GM23248 (cell line): ENCODE measurements around the gene GDF9. TPM values are rescaled to one million over a fixed set of nuclear protein-coding genes. Genes with fewer than 3 reads are reported as not detected.
A peak's percentile ranks its signal among the peaks of the same experiment; 100 is the strongest.

Experiments used
- DNase-seq: peaks from one replicate; pipeline ENCODE4 v3.0.0-alpha.2; 2015
- H2AFZ ChIP-seq: fragments of 200-600 bp; sonication (generic); 2 replicates; pipeline ENCODE4 v1.6.1; 2016; ENCODE audit warnings: antibody characterized with exemption
- H3F3A ChIP-seq: fragments of 200-600 bp; sonication (generic); 2 replicates; pipeline ENCODE4 v1.6.1; 2016; ENCODE audit warnings: mild to moderate bottlenecking, antibody characterized with exemption, mixed run types; ENCODE audit not compliant: insufficient read depth
- H3K27ac ChIP-seq: fragments of 200-600 bp; sonication (generic); 2 replicates; pipeline ENCODE4 v1.5.1; 2016; ENCODE audit warnings: mild to moderate bottlenecking
- H3K27me3 ChIP-seq: fragments of 200-600 bp; sonication (generic); replicated peaks from 2 replicates; pipeline ENCODE4 v1.6.1; 2016; ENCODE audit warnings: mild to moderate bottlenecking; ENCODE audit not compliant: insufficient read depth
- H3K36me3 ChIP-seq: fragments of 200-600 bp; sonication (generic); 2 replicates; pipeline ENCODE4 v1.6.1; 2016; ENCODE audit warnings: low read depth, mild to moderate bottlenecking
- H3K4me1 ChIP-seq: fragments of 200-600 bp; sonication (generic); 2 replicates; pipeline ENCODE4 v1.6.1; 2016; ENCODE audit warnings: mild to moderate bottlenecking; ENCODE audit not compliant: insufficient read depth
- H3K4me2 ChIP-seq: fragments of 200-600 bp; sonication (generic); one replicate; pipeline ENCODE4 v1.6.1; 2016; ENCODE audit warnings: mild to moderate bottlenecking; ENCODE audit not compliant: unreplicated experiment
- H3K4me3 ChIP-seq: fragments of 200-600 bp; sonication (generic); 2 replicates; pipeline ENCODE4 v1.5.1; 2016; ENCODE audit warnings: mild to moderate bottlenecking
- H3K79me2 ChIP-seq: fragments of 200-600 bp; sonication (generic); 2 replicates; pipeline ENCODE4 v1.6.1; 2016; ENCODE audit warnings: mild to moderate bottlenecking; ENCODE audit not compliant: insufficient read depth
- H3K9ac ChIP-seq: fragments of 200-600 bp; sonication (generic); 2 replicates; pipeline ENCODE4 v1.6.1; 2016; ENCODE audit warnings: mild to moderate bottlenecking
- H3K9me2 ChIP-seq: fragments of 200-600 bp; sonication (generic); 2 replicates; pipeline ENCODE4 v1.6.1; 2016; ENCODE audit warnings: mixed run types, mild to moderate bottlenecking, moderate library complexity; ENCODE audit not compliant: insufficient read depth
- H3K9me3 ChIP-seq: fragments of 200-600 bp; sonication (generic); one replicate; pipeline ENCODE4 v1.6.1; 2017; ENCODE audit warnings: low read depth
- H4K20me1 ChIP-seq: fragments of 200-600 bp; sonication (generic); 2 replicates; pipeline ENCODE4 v1.6.0; 2016; ENCODE audit not compliant: insufficient read depth
- EZH2 ChIP-seq: fragments of 200-600 bp; sonication (generic); IDR thresholded peaks from 2 replicates; pipeline ENCODE4 v1.6.1; 2018; ENCODE audit warnings: antibody characterized with exemption, mild to moderate bottlenecking; ENCODE audit not compliant: insufficient read depth, poor library complexity, severe bottlenecking
- EZH2phosphoT487 ChIP-seq: fragments of 200-600 bp; sonication (generic); IDR thresholded peaks from 2 replicates; pipeline ENCODE4 v1.6.1; 2018; ENCODE audit warnings: antibody characterized with exemption, moderate library complexity, mild to moderate bottlenecking, low read depth; ENCODE audit not compliant: insufficient read depth
- WGBS, 2 experiments: methylation state at CpG; one replicate each; pipeline ENCODE4 v1.1.6; 2015 to 2017; ENCODE audit warnings: low lambda C conversion rate in 2 of 2, low coverage in 1 of 2; ENCODE audit errors: missing lambda C conversion rate in 2 of 2; 5-methylcytosine and 5-hydroxymethylcytosine counted together
- in situ Hi-C: fragments of 300-500 bp; cut with MboI; formaldehyde crosslinking; loops from 2 replicates; pipeline ENCODE4 v1.15.0; 2020
- polyA plus RNA-seq: library from polyadenylated mRNA; unstranded; fragments of >200 nt; fragmentation: Nextera tagmentation; extraction: Ambion mirVana; gene quantifications from 2 replicates; pipeline ENCODE4 v1.2.1, GENCODE V29; 2016
- total RNA-seq: library from RNA; depleted of rRNA; stranded (reverse); fragments of >200 nt; shearing (Covaris generic); gene quantifications from 2 replicates; pipeline ENCODE4 v1.2.3, GENCODE V29; 2014; rRNA removed

The GDF9 gene, protein sequence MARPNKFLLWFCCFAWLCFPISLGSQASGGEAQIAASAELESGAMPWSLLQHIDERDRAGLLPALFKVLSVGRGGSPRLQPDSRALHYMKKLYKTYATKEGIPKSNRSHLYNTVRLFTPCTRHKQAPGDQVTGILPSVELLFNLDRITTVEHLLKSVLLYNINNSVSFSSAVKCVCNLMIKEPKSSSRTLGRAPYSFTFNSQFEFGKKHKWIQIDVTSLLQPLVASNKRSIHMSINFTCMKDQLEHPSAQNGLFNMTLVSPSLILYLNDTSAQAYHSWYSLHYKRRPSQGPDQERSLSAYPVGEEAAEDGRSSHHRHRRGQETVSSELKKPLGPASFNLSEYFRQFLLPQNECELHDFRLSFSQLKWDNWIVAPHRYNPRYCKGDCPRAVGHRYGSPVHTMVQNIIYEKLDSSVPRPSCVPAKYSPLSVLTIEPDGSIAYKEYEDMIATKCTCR
- total RNA-seq (0.32 TPM in 1 of 2 replicates, not detected in the other), polyA plus RNA-seq (not detected in 2 replicates)

DNA sequence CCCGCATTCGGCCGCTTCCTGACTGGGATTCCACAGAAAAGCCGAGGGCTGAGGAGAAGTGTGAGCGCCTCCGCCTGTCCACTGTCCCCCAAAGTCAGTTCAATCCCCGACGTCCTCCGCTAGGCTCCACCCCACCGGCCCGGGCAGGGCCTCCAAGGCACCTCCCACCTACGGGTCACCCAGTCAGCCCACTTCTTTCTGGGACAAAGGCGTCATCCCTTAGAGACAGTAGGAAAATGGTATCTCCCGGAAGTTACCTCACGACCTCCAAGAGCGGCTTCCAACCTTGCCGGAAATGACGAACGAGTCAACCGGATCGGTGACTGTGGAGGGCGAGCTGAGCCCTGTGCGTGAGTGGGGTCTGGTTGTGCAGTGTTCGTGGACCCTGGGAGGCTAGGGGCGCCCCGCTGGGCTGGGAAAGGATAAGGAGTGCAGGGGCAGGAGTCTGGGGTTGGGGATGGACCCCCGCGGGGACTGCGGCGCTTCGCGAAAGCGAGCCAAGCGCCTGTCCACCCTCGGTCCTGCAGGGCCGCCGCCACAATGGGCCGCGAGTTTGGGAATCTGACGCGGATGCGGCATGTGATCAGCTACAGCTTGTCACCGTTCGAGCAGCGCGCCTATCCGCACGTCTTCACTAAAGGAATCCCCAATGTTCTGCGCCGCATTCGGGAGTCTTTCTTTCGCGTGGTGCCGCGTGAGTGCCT lies at the start of gene GDF9, which contains the start of gene UQCRQ:
Gene GDF9 (minus strand): TSS at position 128 of the 704 bp plus-strand sequence. CDS start 1,936 bp downstream, outside the sequence.
Gene UQCRQ (plus strand): TSS at position 301 of the 704 bp plus-strand sequence. CDS start 240 bp downstream, at position 541.
- in situ Hi-C loops: no loop called here
- no peaks in the 10 kb centered on the region for H3K9me2 ChIP-seq
- peak; percentile 100 for DNase-seq
- H3K79me2 ChIP-seq: peaks cover 29% of the 10 kb centered on the region
- peak within 1 kb of the TSS; percentile 95 for H2AFZ ChIP-seq
- H3K27ac ChIP-seq: peak within 1 kb of the TSS; percentile 93
- H3K9me3 ChIP-seq: no peaks in the 10 kb centered on the region
- H3K9ac ChIP-seq: peak within 1 kb of the TSS; percentile 97
- H3K27me3 ChIP-seq: no peaks in the 10 kb centered on the region
- peaks cover 15% of the 10 kb centered on the region for H3K4me1 ChIP-seq
- 1% methylated on average over 53 to 55 of the region's 55 CpGs for WGBS, 2 experiments
- H3K4me2 ChIP-seq: peak within 1 kb of the TSS; percentile 86
- H3K4me3 ChIP-seq: peak within 1 kb of the TSS; percentile 96
- H4K20me1 ChIP-seq: no peaks in the 10 kb centered on the region
- peaks cover 7% of the 10 kb centered on the region; the same call in 1 of the 2 replicates for H3K36me3 ChIP-seq
- H3F3A ChIP-seq: peaks cover 40% of the 10 kb centered on the region
- TF ChIP-seq EZH2 (no peak), EZH2phosphoT487 (no peak)

DNA sequence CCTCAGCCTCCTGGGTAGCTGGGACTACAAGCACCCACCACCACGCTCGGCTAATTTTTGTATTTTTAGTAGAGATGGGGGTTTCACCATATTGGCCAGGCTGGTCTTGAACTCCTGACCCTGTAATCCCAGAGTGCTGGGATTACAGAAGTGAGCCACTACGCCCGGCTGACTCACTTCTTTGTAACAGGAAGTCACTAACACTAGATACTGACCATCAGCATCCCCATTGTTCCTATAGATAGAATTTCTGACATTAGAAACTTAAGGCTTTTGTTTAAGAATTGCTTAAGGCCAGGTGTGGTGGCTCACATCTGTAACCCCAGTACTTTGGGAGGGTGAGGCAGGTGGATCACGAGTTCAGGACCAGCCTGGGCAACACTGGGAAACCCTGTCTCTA lies 49.4 kb upstream of the GDF9 start:
- H3F3A ChIP-seq: peaks cover 12% of the 10 kb centered on the region; the same call in 1 of the 2 replicates
- H3K79me2 ChIP-seq: peaks cover 100% of the 10 kb centered on the region
- DNase-seq: peak; percentile 28
- peaks cover 50% of the 10 kb centered on the region for H3K36me3 ChIP-seq
- TF ChIP-seq EZH2phosphoT487 (no peak), EZH2 (no peak)
- no peaks in the 10 kb centered on the region for H3K9me2 ChIP-seq
- H3K9ac ChIP-seq: no peak overlapping the region
- peaks cover 3% of the 10 kb centered on the region for H4K20me1 ChIP-seq
- WGBS, 2 experiments: 94 to 96% methylated on average over 5 of the region's 5 CpGs
- in situ Hi-C loops: no loop called here
- no peaks in the 10 kb centered on the region for H3K9me3 ChIP-seq
- no peak overlapping the region for H2AFZ ChIP-seq
- no peak overlapping the region for H3K4me2 ChIP-seq
- no peak overlapping the region for H3K27ac ChIP-seq
- H3K4me3 ChIP-seq: no peak overlapping the region
- no peaks in the 10 kb centered on the region for H3K27me3 ChIP-seq
- no peaks in the 10 kb centered on the region; the same call in 1 of the 2 replicates for H3K4me1 ChIP-seq

DNA sequence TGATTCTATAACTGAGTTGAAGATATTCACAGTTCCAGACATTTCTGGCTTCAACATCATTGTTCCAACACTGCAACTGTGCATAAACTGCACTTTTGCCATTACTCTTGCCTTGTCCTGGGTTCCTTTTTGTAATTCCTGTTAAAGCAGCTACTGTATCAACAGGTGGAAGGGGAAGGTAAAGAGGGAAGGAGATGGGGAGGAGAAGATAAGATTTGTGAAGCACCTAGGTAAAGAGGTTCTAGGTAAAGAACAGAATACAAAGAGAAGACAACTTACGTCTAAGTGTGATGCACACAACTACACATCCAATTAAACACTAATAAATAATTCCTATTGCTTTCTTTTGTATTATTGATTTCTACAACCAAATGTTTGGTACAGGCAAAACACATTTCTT lies 43.4 kb upstream of the GDF9 start:
- H3K9me3 ChIP-seq: no peaks in the 10 kb centered on the region
- H3K4me1 ChIP-seq: no peaks in the 10 kb centered on the region; the same call in 1 of the 2 replicates
- in situ Hi-C loops: no loop called here
- peaks cover 18% of the 10 kb centered on the region; the same call in 1 of the 2 replicates for H3F3A ChIP-seq
- no peak overlapping the region for H3K4me3 ChIP-seq
- no peaks in the 10 kb centered on the region for H3K9me2 ChIP-seq
- H3K27ac ChIP-seq: no peak overlapping the region
- H3K9ac ChIP-seq: no peak overlapping the region
- no peaks in the 10 kb centered on the region for H3K27me3 ChIP-seq
- H2AFZ ChIP-seq: no peak overlapping the region
- peaks cover 37% of the 10 kb centered on the region for H3K36me3 ChIP-seq
- TF ChIP-seq EZH2: no peak
- TF ChIP-seq EZH2phosphoT487: no peak
- 91 to 93% methylated on average over 1 of the region's 1 CpG for WGBS, 2 experiments
- H3K79me2 ChIP-seq: peaks cover 99% of the 10 kb centered on the region
- DNase-seq: no peak
- no peak overlapping the region for H3K4me2 ChIP-seq
- no peaks in the 10 kb centered on the region; the same call in 1 of the 2 replicates for H4K20me1 ChIP-seq

DNA sequence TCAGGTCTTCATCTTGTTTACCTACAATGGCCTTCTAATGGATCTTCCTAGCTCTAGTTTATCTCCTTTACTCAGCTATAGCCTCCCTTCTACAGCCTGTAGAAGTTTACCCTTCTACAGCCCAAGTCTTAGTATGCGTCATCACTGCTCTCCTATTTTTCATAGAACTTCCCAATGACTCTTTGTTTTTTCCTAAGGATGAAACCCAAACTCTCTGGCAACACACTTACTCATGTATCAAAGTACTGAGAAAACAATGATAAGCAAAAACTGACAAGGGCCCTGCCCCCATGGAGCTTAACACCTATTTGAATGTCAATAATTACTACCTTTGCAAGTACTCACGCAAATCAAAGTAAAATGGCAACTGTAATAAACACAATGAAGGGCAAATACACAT lies 40.9 kb upstream of the GDF9 start:
- no peaks in the 10 kb centered on the region for H3K9me2 ChIP-seq
- no peak overlapping the region for H2AFZ ChIP-seq
- H3K27ac ChIP-seq: no peak overlapping the region
- 95 to 96% methylated on average over 2 of the region's 2 CpGs for WGBS, 2 experiments
- H3K4me2 ChIP-seq: no peak overlapping the region
- no peaks in the 10 kb centered on the region for H3K27me3 ChIP-seq
- H3K4me1 ChIP-seq: no peaks in the 10 kb centered on the region
- no peak overlapping the region for H3K9ac ChIP-seq
- H3K9me3 ChIP-seq: no peaks in the 10 kb centered on the region
- in situ Hi-C loops: no loop called here
- peaks cover 38% of the 10 kb centered on the region for H3K36me3 ChIP-seq
- peaks cover 26% of the 10 kb centered on the region; the same call in 1 of the 2 replicates for H3F3A ChIP-seq
- TF ChIP-seq EZH2: no peak
- no peak for TF ChIP-seq EZH2phosphoT487
- no peaks in the 10 kb centered on the region; the same call in 1 of the 2 replicates for H4K20me1 ChIP-seq
- H3K79me2 ChIP-seq: peaks cover 99% of the 10 kb centered on the region
- no peak for DNase-seq
- H3K4me3 ChIP-seq: no peak overlapping the region
